Activated CD4-positive, alpha-beta memory T cell treated with anti-CD3 and anti-CD28 coated beads, Interleukin-2, amount 10 ng/mL, durations not matched to agents 7 days and 5 days (primary cell): ENCODE measurements around the gene FMNL2. TPM values are rescaled to one million over a fixed set of nuclear protein-coding genes. Genes with fewer than 3 reads are reported as not detected.

Source experiments
- CTCF ChIA-PET: fragments of 350-600 bp; sonication (Branson Sonifier 250); formaldehyde crosslinking; loops from one replicate; lab custom pipeline; 2021; ENCODE audit warnings: antibody characterized with exemption, inconsistent platforms; lab: Charles Lee
- POLR2A ChIA-PET: fragments of 350-600 bp; sonication (Branson Sonifier 250); formaldehyde crosslinking; loops from one replicate; lab custom pipeline; 2021; ENCODE audit warnings: antibody characterized with exemption; lab: Charles Lee
- DNase-seq: peaks from one replicate; pipeline ENCODE4 v3.0.0-alpha.2; 2020
- H3K27ac Mint-ChIP-seq: one replicate; pipeline ENCODE4 v1.8.0; 2021; ENCODE audit warnings: mild to moderate bottlenecking, mixed read lengths
- H3K27me3 Mint-ChIP-seq: one replicate; pipeline ENCODE4 v1.8.0; 2021; ENCODE audit warnings: mixed read lengths
- H3K36me3 Mint-ChIP-seq: one replicate; pipeline ENCODE4 v1.8.0; 2021; ENCODE audit warnings: low read depth, mixed read lengths
- H3K4me1 Mint-ChIP-seq: one replicate; pipeline ENCODE4 v1.8.0; 2021; ENCODE audit warnings: mixed read lengths
- H3K4me3 Mint-ChIP-seq: one replicate; pipeline ENCODE4 v1.8.0; 2021; ENCODE audit warnings: mild to moderate bottlenecking, mixed read lengths
- H3K9me3 Mint-ChIP-seq: one replicate; pipeline ENCODE4 v1.8.0; 2021; ENCODE audit warnings: mixed read lengths
- total RNA-seq, 2 experiments: library from RNA; stranded (reverse); gene quantifications; one replicate each; pipeline ENCODE4 v1.2.3, GENCODE V29; 2021

The FMNL2 gene
- total RNA-seq, 2 experiments from 2014 or later = 1.0 to 1.1 TPM

DNA sequence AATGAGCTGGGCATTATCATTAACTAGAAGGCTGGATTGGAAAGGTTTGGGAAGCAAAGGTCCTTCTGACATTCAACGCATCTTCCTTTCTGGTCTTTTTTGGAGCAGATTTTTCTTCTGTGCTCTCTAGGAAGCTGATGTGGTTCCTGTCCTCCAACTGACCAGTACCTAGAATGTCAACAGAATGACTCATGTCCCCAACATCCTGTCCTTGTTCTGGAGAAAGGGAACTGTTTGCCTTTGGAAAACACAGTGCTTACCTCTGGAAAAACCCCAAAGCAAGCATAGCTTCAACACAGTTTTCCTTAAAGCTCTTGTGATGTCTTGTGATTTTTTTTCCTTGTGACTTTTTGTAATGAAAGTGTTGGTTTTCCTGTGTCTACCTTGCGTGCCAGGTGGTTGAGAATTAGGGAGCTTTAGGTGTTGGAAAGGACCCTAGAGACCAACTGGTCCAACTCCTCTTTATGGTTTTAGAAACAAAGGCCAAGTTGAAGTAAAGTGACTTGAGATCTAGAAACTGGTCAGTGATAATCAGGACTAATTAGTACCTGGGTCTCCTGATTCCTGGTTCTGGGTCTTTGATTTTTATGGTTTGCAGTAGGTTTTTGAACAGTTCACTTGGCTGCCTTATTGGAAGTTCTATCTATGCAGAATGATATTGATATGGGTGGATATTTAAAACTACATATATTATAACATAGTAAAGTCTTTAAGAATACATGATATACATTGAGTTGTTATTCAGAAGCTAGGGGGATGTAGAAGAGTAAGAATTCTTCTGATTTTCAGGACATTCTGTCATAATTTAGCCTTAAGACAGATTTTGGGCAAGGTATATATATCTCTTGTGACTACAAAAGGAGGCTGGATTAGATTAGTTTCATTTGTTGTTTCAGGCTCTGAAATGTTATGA is 70.5 kb downstream of the FMNL2 start:
- CTCF ChIA-PET = interaction anchor here (2.3 kb wide), 1 partner anchor 10 kb away, joined by 6 read pairs; no protein-coding TSS in a partner anchor
- no peak for DNase-seq
- H3K27me3 Mint-ChIP-seq = peaks cover 17% of the 10 kb centered on the region
- H3K36me3 Mint-ChIP-seq = no peaks in the 10 kb centered on the region
- H3K4me3 Mint-ChIP-seq = no peak overlapping the region
- H3K4me1 Mint-ChIP-seq = peaks cover 33% of the 10 kb centered on the region
- POLR2A ChIA-PET = interaction anchor here (0.6 to 1.3 kb wide), 2 partner anchors 9 to 313 kb away, joined by 3 read pairs; partner anchors contain the start of gene ARL6IP6
- H3K9me3 Mint-ChIP-seq = no peaks in the 10 kb centered on the region
- H3K27ac Mint-ChIP-seq = no peak overlapping the region

DNA sequence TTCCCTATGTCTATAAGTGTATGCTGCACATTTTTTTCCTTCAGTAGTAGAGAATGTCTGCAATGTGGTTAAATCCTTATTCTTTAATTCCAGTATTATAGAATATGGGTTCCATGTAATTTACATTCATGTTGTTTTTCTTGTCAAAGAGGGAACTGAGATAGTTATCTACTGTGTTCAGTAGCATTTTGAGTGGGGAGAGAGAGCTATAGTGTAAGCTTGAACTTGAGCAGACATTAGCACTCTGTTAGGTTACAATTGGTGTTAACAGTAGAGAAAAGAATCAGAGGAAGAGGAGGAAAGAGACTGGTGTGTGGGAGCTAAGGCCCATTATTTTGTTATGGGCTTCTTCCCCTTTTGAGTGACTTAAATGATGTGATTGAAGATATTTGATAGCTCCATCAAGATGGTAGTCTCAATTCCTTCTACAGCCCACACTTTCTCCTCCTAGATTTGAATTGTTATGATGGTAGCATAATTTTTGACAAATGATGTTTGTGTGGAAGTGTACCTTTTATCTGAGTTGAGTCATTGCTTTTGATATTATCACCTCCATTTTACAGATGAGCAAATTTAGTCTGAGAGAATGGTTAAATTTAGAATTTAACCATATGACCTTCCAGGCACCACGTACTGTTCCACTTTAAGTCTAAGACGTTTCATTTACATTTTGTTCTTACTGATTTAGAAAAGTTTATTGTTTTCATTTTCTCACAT is 71.3 kb downstream of the FMNL2 start:
- DNase-seq = no peak
- Mint-ChIP-seq H3K9me3 (no peaks in the 10 kb centered on the region), H3K27me3 (peaks cover 11% of the 10 kb centered on the region), H3K4me1 (peaks cover 33% of the 10 kb centered on the region), H3K4me3 (no peak overlapping the region), H3K36me3 (no peaks in the 10 kb centered on the region), H3K27ac (no peak overlapping the region)
- POLR2A ChIA-PET = interaction anchor here (0.6 to 1.3 kb wide), 2 partner anchors 9 to 312 kb away, joined by 3 read pairs; partner anchors contain the start of gene ARL6IP6
- CTCF ChIA-PET = interaction anchor here (2.3 kb wide), 1 partner anchor 9 kb away, joined by 6 read pairs; no protein-coding TSS in a partner anchor

DNA sequence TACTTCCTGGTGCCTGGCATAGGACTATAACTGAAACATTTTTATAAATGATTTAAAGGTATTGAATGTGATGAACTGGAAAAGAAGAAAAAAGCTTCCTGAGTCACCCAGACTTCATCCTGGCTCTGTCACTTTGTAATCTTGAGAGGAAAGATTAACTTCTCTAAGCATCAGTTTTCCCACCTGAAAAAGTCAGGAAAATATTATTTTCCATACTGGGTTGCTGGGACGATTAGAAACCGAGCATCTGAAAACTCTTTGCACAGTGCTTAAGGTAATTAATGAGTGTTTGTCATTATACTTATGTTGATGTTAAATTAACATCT is 71.8 kb downstream of the FMNL2 start:
- H3K4me1 Mint-ChIP-seq = peaks cover 33% of the 10 kb centered on the region
- no peaks in the 10 kb centered on the region for H3K9me3 Mint-ChIP-seq
- no peak overlapping the region for H3K27ac Mint-ChIP-seq
- H3K4me3 Mint-ChIP-seq = no peak overlapping the region
- no peak for DNase-seq
- H3K36me3 Mint-ChIP-seq = no peaks in the 10 kb centered on the region
- CTCF ChIA-PET = interaction anchor here (2.3 kb wide), 1 partner anchor 8 kb away, joined by 6 read pairs; no protein-coding TSS in a partner anchor
- peaks cover 7% of the 10 kb centered on the region for H3K27me3 Mint-ChIP-seq
- POLR2A ChIA-PET = interaction anchor here (1.3 kb wide), 1 partner anchor 311 kb away, joined by 3 read pairs; the partner anchor contains the start of gene ARL6IP6

DNA sequence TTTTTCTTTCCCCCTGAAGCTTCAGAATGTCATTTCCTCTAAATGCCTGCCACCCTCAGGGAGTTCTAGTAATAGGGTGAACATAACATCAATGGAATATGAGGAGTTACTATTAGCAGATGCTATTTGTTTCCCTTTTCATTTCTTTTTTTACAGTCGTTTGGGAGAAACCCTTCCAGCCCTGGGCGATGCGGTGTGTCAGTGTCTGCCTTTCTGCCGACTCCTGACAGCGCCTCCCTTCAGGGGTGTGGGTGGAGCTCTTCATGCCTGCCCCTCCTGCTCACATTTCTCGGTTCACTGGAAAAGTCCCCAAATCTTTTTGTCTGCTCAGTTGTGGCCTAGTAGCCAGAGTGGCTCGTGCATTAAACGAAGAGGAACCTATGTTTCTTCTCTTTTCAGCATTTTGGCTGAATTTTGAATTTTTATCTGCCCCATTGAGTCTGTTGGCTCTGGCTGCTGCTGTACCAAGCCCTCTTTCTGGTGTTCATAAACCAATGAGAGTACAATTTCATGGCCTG is 72.3 kb downstream of the FMNL2 start:
- Mint-ChIP-seq H3K4me1 (peaks cover 33% of the 10 kb centered on the region), H3K4me3 (peak overlapping the region; percentile 56), H3K9me3 (no peaks in the 10 kb centered on the region), H3K27me3 (peaks cover 7% of the 10 kb centered on the region), H3K27ac (peak overlapping the region; percentile 9), H3K36me3 (no peaks in the 10 kb centered on the region)
- CTCF ChIA-PET = interaction anchor here (2.3 kb wide), 1 partner anchor 8 kb away, joined by 6 read pairs; no protein-coding TSS in a partner anchor
- DNase-seq = peak; percentile 22
- POLR2A ChIA-PET = interaction anchor here (1.3 kb wide), 1 partner anchor 311 kb away, joined by 3 read pairs; the partner anchor contains the start of gene ARL6IP6

DNA sequence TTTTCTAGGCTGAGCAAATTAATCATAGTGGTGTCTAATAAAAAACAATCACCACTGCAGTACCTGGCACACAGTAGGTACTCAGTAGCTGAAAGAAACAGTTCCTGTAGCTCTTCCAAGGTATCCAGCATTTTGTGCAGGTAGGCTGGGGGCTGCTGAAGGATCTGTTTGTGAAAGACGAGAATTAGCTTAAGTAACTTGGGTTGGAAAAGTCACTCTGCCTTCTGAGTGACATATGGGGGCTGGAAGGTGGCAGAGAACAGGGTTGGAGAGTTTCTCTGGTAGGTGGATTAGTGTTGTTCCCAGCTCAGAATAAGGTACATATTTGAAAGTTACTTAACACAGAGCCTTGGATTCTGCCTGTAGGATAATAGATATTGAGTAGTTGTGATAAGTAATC is 72.8 kb downstream of the FMNL2 start:
- no peak overlapping the region for H3K27ac Mint-ChIP-seq
- H3K9me3 Mint-ChIP-seq = no peaks in the 10 kb centered on the region
- peaks cover 7% of the 10 kb centered on the region for H3K27me3 Mint-ChIP-seq
- H3K36me3 Mint-ChIP-seq = no peaks in the 10 kb centered on the region
- ChIA-PET POLR2A (no interaction called here), CTCF (no interaction called here)
- peaks cover 30% of the 10 kb centered on the region for H3K4me1 Mint-ChIP-seq
- no peak for DNase-seq
- H3K4me3 Mint-ChIP-seq = no peak overlapping the region

DNA sequence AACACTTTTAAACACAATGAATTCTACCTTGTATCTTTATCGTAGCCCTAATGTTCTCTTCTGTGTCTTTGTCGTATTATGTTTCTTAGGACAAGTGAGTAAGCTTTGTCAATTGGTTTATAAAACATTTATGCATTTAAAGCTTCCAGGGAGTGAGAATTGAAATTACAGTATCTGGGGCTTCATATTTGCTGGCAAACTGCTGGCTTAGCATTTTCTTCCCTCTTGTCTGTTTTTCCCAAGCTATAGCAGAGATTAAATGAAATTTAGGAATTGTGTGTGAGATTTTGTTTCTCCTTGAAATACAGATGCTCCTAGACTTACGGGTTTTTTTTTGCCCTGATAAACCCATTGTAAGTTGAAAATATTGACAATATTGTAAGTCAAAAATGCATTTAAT is 73.3 kb downstream of the FMNL2 start:
- Mint-ChIP-seq H3K4me3 (no peak overlapping the region), H3K4me1 (peaks cover 25% of the 10 kb centered on the region), H3K27me3 (peaks cover 7% of the 10 kb centered on the region), H3K9me3 (no peaks in the 10 kb centered on the region), H3K27ac (no peak overlapping the region), H3K36me3 (no peaks in the 10 kb centered on the region)
- CTCF ChIA-PET = no interaction called here
- POLR2A ChIA-PET = no interaction called here
- DNase-seq = no peak

DNA sequence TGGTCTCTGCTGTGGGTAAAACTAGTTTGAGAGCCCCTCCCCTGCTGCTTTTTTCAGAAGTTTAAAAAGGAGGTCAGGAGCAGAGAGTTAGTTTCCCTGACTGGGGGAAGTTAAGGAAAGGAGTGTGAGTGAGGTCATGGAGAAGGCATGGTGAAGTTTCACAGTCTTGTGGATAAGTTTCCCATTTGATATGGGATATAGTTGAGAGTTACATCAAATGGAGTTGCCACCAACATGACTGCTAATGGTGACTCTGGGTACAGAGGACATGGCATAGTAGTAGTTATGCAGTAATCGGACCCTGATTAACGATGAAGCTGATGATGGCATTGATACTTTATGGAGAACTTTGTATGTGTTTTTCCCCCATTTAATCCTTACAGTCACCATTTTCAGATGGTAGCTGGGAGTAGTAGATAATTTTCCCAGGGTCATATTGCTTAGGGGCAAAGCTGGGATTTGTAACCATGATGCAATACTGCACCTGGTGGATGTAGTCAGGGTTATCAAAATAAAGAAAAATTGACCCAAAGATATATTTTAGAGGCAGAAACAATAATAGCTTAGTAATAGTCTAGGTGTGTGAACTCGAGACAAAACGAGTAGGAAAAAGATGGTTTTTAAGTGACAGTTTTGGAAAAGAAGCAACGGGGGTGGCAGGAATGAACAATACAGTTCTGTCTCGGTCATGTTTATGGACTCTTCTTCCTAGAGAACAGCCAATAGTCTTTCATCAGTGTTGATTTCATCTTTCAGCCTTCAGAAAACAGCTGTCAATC is 74.6 kb downstream of the FMNL2 start:
- peaks cover 18% of the 10 kb centered on the region for H3K4me1 Mint-ChIP-seq
- H3K9me3 Mint-ChIP-seq = no peaks in the 10 kb centered on the region
- POLR2A ChIA-PET = no interaction called here
- H3K4me3 Mint-ChIP-seq = no peak overlapping the region
- no peaks in the 10 kb centered on the region for H3K36me3 Mint-ChIP-seq
- no peak for DNase-seq
- no peak overlapping the region for H3K27ac Mint-ChIP-seq
- H3K27me3 Mint-ChIP-seq = peaks cover 11% of the 10 kb centered on the region
- CTCF ChIA-PET = no interaction called here

DNA sequence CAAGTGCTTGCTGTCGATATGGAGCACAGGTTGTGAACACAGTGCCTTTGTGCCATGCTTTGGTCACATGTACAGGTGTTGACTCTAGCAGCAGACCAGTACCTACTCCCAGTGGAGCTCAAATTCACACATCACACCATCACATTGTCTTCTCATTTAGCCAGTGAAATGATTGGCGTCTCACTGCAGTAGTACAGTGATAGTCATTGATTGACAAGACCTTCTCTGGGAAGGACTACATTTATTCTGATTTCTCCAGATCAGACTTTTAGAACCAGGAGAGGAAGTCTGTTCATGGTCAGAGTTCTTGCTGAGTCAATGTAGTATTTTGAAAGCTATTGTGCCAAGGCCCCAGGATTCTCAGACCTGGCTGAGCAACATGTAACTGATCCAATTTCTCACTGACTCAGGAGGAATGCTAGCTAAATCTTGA is 75.2 kb downstream of the FMNL2 start:
- no peak overlapping the region for H3K4me3 Mint-ChIP-seq

DNA sequence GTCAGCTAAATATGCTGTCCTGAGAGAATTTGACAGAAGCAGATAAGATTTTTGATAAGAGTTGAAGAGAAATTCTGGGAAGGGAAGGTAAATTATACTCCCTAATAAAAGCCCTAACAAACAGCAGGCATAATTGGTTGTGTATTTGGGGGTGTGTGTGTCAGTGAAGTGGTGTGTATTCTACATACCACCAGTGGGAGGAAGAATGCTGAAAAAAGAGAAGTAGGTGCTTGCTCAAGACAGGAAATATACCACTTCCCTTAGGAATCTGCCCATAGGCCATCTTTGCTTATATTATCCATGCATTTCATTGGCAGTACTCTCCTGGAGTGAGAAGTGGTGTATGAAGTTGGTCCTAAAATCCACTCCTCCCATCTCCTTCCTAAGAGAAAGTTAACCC is 76.2 kb downstream of the FMNL2 start:
- Mint-ChIP-seq H3K36me3 (no peaks in the 10 kb centered on the region), H3K27ac (no peak overlapping the region), H3K4me3 (no peak overlapping the region), H3K4me1 (peaks cover 20% of the 10 kb centered on the region), H3K9me3 (no peaks in the 10 kb centered on the region), H3K27me3 (peaks cover 11% of the 10 kb centered on the region)
- no peak for DNase-seq
- POLR2A ChIA-PET = interaction anchor here (1.5 kb wide), 1 partner anchor 16 kb away, joined by 3 read pairs; no protein-coding TSS in a partner anchor
- CTCF ChIA-PET = no interaction called here

More for the DNA sequence above, 75.2 kb downstream of the FMNL2 start:
- DNase-seq = no peak
- CTCF ChIA-PET = no interaction called here
- peaks cover 23% of the 10 kb centered on the region for H3K4me1 Mint-ChIP-seq
- no peaks in the 10 kb centered on the region for H3K36me3 Mint-ChIP-seq
- H3K27me3 Mint-ChIP-seq = peaks cover 11% of the 10 kb centered on the region
- POLR2A ChIA-PET = no interaction called here
- H3K9me3 Mint-ChIP-seq = no peaks in the 10 kb centered on the region
- H3K27ac Mint-ChIP-seq = no peak overlapping the region

DNA sequence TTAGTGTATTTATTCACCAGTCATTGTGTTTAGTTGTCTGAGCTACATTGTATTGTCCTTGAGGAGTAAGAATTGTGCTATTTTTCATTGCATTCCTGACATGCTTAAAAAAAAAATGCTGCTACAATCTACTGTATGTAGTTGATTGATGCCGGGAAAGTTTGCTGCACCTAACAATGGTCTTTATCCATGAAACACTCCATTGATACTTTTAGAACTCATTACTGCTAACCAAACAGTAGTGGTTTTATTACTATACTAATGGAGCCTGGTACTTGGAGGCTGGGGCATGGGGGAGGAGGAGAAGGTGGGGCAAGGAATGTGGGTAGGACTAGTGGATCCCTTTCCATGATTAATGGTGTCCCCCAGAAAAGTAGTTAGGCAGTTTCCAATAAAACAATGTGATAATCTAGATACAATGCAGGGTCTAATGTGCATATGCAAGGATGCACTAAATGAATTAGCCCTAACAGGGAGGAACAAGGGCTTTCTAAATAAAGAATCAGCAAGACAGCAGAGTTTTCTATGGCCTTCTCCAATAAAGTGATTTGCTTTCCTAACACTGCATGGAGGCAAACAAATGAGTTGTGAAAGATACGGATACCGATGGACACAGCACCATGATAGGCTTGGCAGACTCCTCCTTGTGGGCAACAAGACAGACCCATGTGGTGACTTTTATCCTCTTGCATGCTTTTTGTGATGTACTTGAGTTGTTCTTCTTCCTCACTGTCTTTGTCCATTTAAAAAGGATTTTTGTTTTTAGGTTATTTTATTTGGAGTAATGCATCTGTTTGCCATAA is 78.5 kb downstream of the FMNL2 start:
- Mint-ChIP-seq H3K36me3 (no peaks in the 10 kb centered on the region), H3K4me1 (peaks cover 8% of the 10 kb centered on the region), H3K4me3 (no peak overlapping the region), H3K9me3 (no peaks in the 10 kb centered on the region), H3K27ac (no peak overlapping the region), H3K27me3 (peaks cover 9% of the 10 kb centered on the region)
- POLR2A ChIA-PET = no interaction called here
- CTCF ChIA-PET = no interaction called here
- no peak for DNase-seq

DNA sequence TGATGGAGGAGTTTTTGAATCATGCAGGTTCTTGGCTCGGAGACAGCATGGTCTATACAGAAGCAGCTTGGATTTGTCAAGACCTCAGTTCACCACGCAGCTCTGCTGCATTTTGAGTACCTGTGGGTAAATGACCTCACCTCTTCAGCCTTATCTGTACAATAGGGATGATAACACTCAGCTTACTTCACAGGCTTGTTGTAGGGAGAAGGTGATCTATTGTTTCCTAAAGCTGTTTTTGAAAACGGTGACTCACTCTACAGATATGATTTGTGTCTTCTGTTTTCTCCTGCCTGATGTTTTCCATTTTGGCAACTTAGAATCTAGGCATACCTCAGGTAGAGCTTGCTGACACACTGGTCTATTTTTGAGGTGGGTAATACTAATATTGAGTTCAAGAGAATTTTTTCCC is 80.3 kb downstream of the FMNL2 start:
- Mint-ChIP-seq H3K9me3 (no peaks in the 10 kb centered on the region), H3K36me3 (no peaks in the 10 kb centered on the region), H3K4me3 (no peak overlapping the region), H3K4me1 (peaks cover 10% of the 10 kb centered on the region), H3K27me3 (peaks cover 13% of the 10 kb centered on the region), H3K27ac (no peak overlapping the region)
- no peak for DNase-seq
- ChIA-PET POLR2A (interaction anchor here (0.9 kb wide), 1 partner anchor 9 kb away, joined by 3 read pairs; no protein-coding TSS in a partner anchor), CTCF (interaction anchor here (1.8 kb wide), 1 partner anchor 9 kb away, joined by 6 read pairs; no protein-coding TSS in a partner anchor)
